Fibroblast of pulmonary artery (primary cell): ENCODE measurements around the gene CLEC2D.

Experiments used
- DNase-seq: peaks from one replicate; pipeline ENCODE4 v3.0.0-alpha.2; 2010; ENCODE audit warnings: low read depth
- H3K4me3 ChIP-seq: replicated peaks from 2 replicates; pipeline ENCODE4 v1.5.1; 2011; ENCODE audit warnings: low read depth, mild to moderate bottlenecking, control low read depth, low read length, moderate library complexity
- CTCF ChIP-seq: IDR thresholded peaks from 2 replicates; pipeline ENCODE4 v1.5.1; 2011; ENCODE audit warnings: mild to moderate bottlenecking, control low read depth, low read length, inconsistent platforms; ENCODE audit errors: missing control alignments

CLEC2D gene

GRCh38 chr12:9740106-9740750 is 70.7 kb downstream of the CLEC2D start:
- no peak for DNase-seq
- H3K4me3 ChIP-seq = peak overlapping the region; percentile 32
- no peak for TF ChIP-seq CTCF

- no peak for DNase-seq
- H3K4me3 ChIP-seq = no peak overlapping the region
- TF ChIP-seq CTCF = no peak
These were observed 72.2 kb downstream of the CLEC2D start for GRCh38 chr12:9741726-9742125.

GRCh38 chr12:9742661-9743060 is 73.1 kb downstream of the CLEC2D start:
- H3K4me3 ChIP-seq = no peak overlapping the region
- TF ChIP-seq CTCF = no peak
- DNase-seq = no peak

- DNase-seq = no peak
- no peak for TF ChIP-seq CTCF
- no peak overlapping the region for H3K4me3 ChIP-seq
These were observed 75.7 kb downstream of the CLEC2D start for GRCh38 chr12:9745199-9745598.
